PFSK-1 (cell line): ENCODE results near the gene USP24.

Experiments used
- FOXP2 ChIP-seq: optimal IDR thresholded peaks from 2 replicates; pipeline ENCODE3; 2011; ENCODE audit warnings: borderline replicate concordance, control low read depth, inconsistent platforms; ENCODE audit not compliant: insufficient read depth; ENCODE audit errors: extremely low read length, extremely low read depth
- POLR2AphosphoS5 ChIP-seq: IDR thresholded peaks from 2 replicates; pipeline ENCODE4 v1.6.1; 2012; ENCODE audit warnings: low read depth, mild to moderate bottlenecking, control low read depth, low read length, moderate library complexity
- REST ChIP-seq, 2 experiments: IDR thresholded peaks; 2 replicates each; pipeline versions ENCODE4 v1.6.1 to v1.8.0; 2011 to 2012; ENCODE audit warnings: low read depth in 2 of 2, low read length in 2 of 2, control low read depth in 1 of 2, inconsistent platforms in 1 of 2, mild to moderate bottlenecking in 1 of 2, moderate library complexity in 1 of 2; ENCODE audit not compliant: insufficient read depth in 1 of 2
- SIN3A ChIP-seq: IDR thresholded peaks from 2 replicates; pipeline ENCODE4 v1.6.1; 2012; ENCODE audit warnings: mild to moderate bottlenecking, low read length, moderate library complexity, borderline replicate concordance; ENCODE audit not compliant: insufficient read depth
- TAF1 ChIP-seq: IDR thresholded peaks from 2 replicates; pipeline ENCODE4 v1.6.1; 2012; ENCODE audit warnings: low read length, control low read depth, borderline replicate concordance; ENCODE audit not compliant: insufficient read depth

The USP24 gene

GRCh38 chr1:55210990-55211801, 4.0 kb downstream of the USP24 start:
- TF ChIP-seq SIN3A = no peak
- TF ChIP-seq TAF1 = no peak
- no peak for TF ChIP-seq POLR2AphosphoS5
- TF ChIP-seq FOXP2 = no peak
- TF ChIP-seq REST (IDR thresholded peaks at IDR 0.05; ENCODE audit: insufficient read depth in 1 of 2, low read depth in 2 of 2, low read length in 2 of 2) = no peak

- no peak for TF ChIP-seq REST (IDR thresholded peaks at IDR 0.05; ENCODE audit: insufficient read depth in 1 of 2, low read depth in 2 of 2, low read length in 2 of 2)
- no peak for TF ChIP-seq POLR2AphosphoS5
Observed at GRCh38 chr1:55209247-55209646, 5.9 kb downstream of the USP24 start.

GRCh38 chr1:55206210-55206609, 9.0 kb downstream of the USP24 start:
- no peak for TF ChIP-seq TAF1
- TF ChIP-seq SIN3A = no peak
- TF ChIP-seq REST (IDR thresholded peaks at IDR 0.05; ENCODE audit: insufficient read depth in 1 of 2, low read depth in 2 of 2, low read length in 2 of 2) = no peak
- no peak for TF ChIP-seq FOXP2
- TF ChIP-seq POLR2AphosphoS5 = no peak

- TF ChIP-seq TAF1 = no peak
- no peak for TF ChIP-seq POLR2AphosphoS5
- no peak for TF ChIP-seq REST (IDR thresholded peaks at IDR 0.05; ENCODE audit: insufficient read depth in 1 of 2, low read depth in 2 of 2, low read length in 2 of 2)
Observed at GRCh38 chr1:55204997-55205396, 10.2 kb downstream of the USP24 start.

GRCh38 chr1:55203064-55203463, 12.1 kb downstream of the USP24 start:
- no peak for TF ChIP-seq TAF1
- no peak for TF ChIP-seq SIN3A
- TF ChIP-seq REST (IDR thresholded peaks at IDR 0.05; ENCODE audit: insufficient read depth in 1 of 2, low read depth in 2 of 2, low read length in 2 of 2) = no peak
- no peak for TF ChIP-seq POLR2AphosphoS5
- no peak for TF ChIP-seq FOXP2
